HG03097 (cell line): ENCODE data around the gene FAM168B.

Source experiments
- ATAC-seq: cut with Tn5 transposase; IDR thresholded peaks from one replicate; pipeline ENCODE4 v1.9.1; 2021; ENCODE audit not compliant: unreplicated experiment, low FRiP score

FAM168B gene

GRCh38 chr2:131056932-131057287, 36.4 kb downstream of the FAM168B start:
- ATAC-seq = no peak

GRCh38 chr2:131056204-131056931, 36.9 kb downstream of the FAM168B start:
- no peak for ATAC-seq

GRCh38 chr2:131055169-131056065, 37.8 kb downstream of the FAM168B start:
- ATAC-seq = no peak

- ATAC-seq = no peak
Measured at GRCh38 chr2:131054488-131054887, 38.8 kb downstream of the FAM168B start.

GRCh38 chr2:131052741-131053263, 40.5 kb downstream of the FAM168B start:
- no peak for ATAC-seq

GRCh38 chr2:131050896-131051295, 42.4 kb downstream of the FAM168B start:
- no peak for ATAC-seq

GRCh38 chr2:131049150-131049718, 44.0 kb downstream of the FAM168B start:
- ATAC-seq = no peak

GRCh38 chr2:131048641-131049040, 44.6 kb downstream of the FAM168B start:
- ATAC-seq = no peak

GRCh38 chr2:131047920-131048560, 45.2 kb downstream of the FAM168B start:
- no peak for ATAC-seq

GRCh38 chr2:131046918-131047652, 46.2 kb downstream of the FAM168B start:
- no peak for ATAC-seq

GRCh38 chr2:131046028-131046917, 47.0 kb downstream of the FAM168B start:
- no peak for ATAC-seq

- no peak for ATAC-seq
Measured at GRCh38 chr2:131045286-131046027, 47.8 kb downstream of the FAM168B start.

- ATAC-seq = no peak
Measured at GRCh38 chr2:131044757-131045150, 48.5 kb downstream of the FAM168B start.

- ATAC-seq = no peak
Measured at GRCh38 chr2:131044075-131044756, 49.0 kb downstream of the FAM168B start.

GRCh38 chr2:131043199-131044074, 49.8 kb downstream of the FAM168B start:
- no peak for ATAC-seq

GRCh38 chr2:131042148-131042775, 51.0 kb downstream of the FAM168B start:
- ATAC-seq = no peak
